GM18520 (cell line): ENCODE measurements around the gene BTBD1.
A peak's percentile ranks its signal among the peaks of the same experiment; 100 is the strongest.
"Not testable (repeated sequence)": the region's sequence is repeated elsewhere in the genome, so short reads cannot be mapped to it uniquely, and the experiment has no call there.

ENCODE experiments used
- ATAC-seq: cut with Tn5 transposase; IDR thresholded peaks from one replicate; pipeline ENCODE4 v1.9.1; 2021; ENCODE audit not compliant: unreplicated experiment

Gene BTBD1

DNA sequence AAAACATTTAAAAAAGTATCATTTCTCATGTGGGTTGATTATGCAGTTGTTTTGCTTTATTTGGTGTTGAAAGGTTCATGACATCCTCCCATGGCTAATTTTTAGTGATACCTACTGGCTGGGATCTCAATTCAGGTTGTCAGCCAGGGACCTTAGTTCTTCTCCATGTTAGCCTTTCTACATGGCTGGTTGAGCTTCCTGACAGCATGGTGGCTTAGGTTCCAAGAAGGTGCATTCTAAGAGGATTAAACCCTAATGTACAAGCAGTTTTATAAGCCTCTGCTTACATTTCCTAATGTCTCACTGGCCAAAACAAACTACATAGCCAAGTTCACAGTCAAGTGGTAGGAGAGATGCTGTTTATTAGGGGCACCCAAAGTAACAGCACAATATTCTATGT is 31.0 kb upstream of the BTBD1 start:
- ATAC-seq, result no peak

DNA sequence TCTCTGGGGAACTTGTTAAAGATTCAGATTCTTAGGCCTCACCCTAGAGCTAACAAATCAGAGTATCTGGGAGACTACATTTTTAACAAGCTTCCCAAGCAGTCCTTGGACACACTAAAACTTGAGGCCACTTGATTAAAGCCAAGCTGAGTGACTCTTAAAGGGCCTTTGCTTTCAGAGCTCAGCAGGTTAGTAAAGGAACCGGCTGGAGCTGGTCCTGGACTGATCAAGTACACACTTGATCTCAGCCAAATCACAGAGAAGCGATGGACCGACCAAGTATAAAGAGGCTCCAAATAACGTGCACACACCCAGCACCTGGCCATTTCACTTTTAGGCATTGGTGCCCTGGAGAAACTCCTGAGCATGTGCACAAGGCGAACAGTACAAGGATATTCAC is 27.5 kb upstream of the BTBD1 start:
- no peak for ATAC-seq

DNA sequence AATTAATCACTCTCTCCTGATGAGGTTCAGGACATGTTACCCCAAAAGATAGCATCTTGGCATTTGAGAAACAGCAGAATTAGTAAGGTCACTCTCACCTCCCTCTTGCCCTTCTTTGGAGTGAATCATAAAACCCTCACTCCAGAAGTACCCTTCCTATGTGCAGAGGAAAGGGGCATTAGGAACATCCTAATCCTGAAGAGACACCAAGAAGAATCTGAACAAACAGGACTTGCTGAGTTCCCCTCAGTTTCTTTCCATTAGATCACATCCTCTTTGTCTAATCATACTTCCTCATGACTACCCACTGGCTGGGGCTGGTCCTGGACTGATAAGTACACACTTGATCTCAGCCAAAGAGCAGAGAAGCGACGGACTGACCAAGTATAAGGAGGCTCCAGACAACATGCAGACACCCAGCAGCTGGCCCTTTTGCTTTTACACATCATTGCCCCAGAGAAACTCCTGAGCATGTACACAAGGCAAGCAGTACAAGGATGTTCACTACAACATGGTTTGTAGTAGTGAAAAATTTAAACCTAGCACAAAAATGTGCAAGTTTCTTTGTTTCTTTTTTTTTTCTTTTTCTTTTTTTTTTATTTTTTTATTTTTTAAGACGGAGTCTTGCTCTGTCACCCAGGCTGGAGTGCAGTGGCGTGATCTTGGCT is 25.4 kb upstream of the BTBD1 start:
- ATAC-seq, result no peak

DNA sequence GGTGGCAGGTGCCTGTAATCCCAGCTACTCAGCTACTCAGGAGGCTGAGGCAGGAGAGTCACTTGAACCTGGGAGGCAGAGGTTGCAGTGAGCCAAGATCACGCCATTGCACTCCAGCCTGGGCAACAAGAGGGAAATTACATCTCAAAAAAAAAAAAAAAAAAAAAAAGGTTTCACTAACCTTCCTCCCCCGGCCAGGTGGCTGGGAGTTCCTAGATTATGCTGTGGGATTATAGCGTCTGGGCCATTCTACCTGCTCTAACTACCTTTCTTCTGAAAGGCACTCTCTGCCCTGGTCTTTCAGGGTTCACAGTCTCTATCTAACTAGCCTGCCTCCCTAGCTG is 24.9 kb upstream of the BTBD1 start:
- not testable (repeated sequence) for ATAC-seq

DNA sequence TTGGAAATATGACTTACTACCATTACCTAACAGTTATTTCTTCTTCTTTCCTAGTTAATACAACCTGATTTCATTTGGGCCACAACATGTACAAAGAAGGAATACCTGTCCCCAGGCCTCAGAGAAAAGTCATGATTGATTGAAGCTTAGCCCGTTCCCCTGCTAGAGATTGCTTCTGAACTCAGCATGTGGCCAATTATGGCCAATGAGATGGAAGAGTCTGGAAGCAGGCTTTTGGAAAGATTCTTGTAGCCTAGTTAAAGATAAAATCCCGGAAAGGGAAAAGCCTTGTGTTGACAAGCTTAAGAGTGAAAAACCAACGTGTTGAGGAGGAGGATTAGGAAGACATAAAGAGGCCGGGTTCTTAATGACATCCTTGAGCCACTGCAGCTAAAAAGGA is 23.4 kb upstream of the BTBD1 start:
- no peak for ATAC-seq

DNA sequence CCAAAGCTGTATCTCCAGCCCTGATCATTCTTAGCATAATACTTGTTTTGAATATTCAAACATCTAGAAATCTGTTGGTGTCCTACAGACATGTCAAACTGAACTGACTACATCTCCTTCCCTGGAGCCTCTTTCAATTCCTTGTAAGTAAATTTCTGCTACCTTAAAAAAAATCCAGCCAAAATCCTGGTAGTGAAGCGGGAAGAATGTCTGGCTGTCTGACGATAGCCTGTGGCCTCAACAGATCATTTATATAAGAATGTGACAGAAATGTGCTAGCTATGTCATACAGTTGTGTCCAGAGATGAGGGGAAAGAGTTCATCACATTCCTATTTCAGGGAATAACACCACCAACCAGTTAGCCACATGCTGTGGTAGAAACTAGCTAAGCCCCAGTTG is 21.8 kb upstream of the BTBD1 start:
- no peak for ATAC-seq

DNA sequence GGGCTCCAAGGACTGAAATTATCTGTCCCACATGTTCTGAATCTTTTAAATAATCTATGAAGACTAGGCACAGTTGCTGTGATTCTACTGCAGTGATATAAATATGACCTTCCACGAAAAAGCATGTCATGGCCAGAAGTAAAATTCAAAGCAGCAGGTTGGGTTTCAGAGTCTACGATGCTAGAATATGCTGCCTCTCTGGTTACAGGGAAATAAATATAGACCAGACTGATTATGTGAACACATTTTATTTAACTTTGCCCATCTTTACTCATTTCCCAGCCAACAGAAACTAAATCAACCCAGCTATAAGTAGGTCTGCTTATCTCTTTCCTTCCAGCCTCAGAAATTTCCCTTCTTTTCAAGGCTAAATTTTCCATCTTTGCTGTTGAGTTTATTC is 20.5 kb upstream of the BTBD1 start:
- no peak for ATAC-seq

DNA sequence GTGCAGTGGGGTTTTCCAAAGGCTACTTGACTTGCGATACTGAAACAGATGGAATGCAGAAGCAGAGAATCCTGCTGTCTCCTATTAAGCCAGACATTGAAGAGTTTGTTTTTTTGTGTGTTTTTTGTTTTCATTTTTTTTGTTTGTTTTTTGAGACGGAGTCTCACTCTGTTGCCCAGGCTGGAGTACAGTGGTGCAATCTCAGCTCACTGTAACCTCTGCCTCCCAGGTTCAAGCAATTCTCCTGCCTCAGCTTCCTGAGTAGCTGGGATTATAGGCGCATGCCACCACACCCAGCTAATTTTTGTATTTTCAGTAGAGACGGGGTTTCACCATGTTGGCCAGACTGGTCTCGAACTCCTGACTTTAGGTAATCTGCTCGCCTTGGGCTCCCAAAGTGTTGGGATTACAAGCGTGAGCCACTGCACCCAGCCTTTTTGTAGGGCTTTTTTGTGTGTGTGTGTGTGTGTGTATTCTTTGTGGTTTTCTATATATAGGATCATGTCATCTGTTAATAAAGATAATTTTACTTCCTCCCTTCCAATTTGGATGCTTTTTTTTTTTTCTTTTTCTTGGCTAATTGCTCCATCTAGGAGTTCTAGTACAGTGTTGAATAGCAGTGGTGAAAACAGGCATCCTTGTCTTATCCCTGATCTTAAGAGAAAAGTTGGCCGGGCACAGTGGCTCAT is 19.0 kb upstream of the BTBD1 start:
- not testable (repeated sequence) for ATAC-seq

DNA sequence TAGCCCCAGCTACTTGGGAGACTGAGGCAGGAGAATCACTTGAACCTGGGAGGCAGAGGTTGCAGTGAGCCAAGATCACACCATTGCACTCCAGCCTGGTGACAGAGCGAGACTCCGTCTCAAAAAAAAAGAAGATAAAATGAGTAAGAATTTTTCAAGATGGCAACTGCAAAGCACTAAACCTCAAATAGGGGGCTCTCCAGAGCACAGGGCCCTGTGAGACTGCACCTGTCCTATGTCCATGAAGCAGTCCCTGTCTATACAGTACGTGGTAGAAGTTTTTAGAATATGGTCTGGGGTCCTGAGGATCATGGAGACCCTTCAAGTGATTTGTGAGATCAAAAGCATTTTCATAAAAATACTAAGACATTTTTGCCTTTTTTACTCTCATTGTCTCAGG is 18.4 kb upstream of the BTBD1 start:
- ATAC-seq, result not testable (repeated sequence)

DNA sequence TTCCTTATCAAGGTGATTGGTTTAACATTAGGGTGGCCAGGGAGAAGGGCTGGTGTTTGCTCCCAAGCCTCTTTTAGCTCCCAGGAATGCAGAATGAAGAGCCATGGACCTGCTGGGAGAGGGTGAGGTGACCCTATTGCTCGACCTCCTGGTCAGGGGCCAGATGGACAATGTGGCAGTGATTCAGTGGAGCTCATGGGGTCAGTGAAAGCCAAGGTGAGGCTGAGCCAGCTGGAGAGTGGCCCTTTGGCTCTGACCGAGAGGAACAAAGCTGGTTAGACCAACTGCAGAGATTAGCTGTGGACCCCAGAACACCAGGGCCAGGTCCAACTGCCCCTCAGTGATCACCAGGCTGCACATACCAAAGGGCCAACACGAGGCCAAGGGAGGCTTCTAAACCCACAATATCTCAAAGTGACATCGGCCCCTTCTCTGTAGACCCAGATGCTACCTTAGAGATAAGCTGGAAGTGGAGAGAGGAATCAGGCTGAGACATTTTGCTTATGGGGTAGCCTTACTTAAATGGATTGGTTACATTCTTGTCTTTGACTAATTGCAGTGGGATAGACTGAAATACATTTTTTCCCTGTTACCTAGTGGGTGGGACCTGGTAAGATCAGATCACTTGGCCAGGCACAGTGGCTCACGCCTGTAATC is 15.8 kb upstream of the BTBD1 start:
- no peak for ATAC-seq

DNA sequence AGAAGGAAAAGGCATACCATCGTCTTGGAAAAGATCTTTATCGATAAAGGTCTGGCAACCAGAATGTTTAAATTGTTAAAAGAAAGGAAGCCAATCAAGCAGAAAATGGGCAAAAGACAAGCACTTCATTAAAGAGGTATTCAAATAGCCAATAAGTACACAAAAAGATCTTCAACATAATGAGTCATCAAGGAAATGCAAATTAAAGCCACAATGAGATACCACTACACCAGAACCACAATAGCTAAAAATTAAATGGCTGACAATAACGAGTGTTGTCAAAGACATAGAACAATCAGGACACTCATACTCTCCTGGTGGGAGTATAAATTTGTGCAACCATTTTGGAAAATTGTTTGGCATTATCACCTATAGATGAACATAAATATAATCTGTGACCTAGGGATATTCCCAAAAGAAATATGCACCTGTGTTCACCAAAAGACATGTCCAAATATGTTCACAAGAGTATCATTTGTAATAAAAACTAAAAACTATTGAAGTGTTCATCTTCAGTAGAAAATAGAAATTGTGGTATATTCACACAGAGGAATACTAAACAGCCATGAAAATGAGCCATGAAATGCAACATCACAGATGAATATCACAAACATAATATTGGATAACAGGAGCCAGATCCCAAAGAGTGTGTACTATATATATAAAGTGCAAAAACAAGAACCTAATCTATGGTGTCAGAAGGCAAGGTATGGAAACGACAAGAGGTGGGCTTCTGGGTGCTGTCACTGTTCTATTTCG is 14.4 kb upstream of the BTBD1 start:
- peak; percentile 55 for ATAC-seq

DNA sequence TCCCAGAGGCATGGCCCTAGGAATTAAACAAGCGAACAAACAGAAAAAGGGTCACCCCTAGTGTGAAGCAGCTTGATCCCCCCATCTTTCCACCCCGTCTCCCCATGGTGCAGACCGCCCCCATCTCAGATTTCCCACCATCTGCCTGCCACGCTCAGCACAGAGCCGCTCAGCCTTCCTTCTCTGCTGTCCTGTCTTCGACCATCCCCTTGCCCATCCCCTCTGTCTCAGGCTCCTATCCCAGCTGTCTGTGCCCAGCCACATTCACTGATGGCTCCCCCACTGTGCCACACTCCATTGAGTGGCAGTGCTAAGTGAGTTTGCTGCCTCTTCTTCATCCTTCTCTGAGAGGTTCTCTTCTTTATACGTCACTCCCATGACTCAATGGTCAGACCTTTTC is 11.7 kb upstream of the BTBD1 start:
- ATAC-seq, result no peak

DNA sequence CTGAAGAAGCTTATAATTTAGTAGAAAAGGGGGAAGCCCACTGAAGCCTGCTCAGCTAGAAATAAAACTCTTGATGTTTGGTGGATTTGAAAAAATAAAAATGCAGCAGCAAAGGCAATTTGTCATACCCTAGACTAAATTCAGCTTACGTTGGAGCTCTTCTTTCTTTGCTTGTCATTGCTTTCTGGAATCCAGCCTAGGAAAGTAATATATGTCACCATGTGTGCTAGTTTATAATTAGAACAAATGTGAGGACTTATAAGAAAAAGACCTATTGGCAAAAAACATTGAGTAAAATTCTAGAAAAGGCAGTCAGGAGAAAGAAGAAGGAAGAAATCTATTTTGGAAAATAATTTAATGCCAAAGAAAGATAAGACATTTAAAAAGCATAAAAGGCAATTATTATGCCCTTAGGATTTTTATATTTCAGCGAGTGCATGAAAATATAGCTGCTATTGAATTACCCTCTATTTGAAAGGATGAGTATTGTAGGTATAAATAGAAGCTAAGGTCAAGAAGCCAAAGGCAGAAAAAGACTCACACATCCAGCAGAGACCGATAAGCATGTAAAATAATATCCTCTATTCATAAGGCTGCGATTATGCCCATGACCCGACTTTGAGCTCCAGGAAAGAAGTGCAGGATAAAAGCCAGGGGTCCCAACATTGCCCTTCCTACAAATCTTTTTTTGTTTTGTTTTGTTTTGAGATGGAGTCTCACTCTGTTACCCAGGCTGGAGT is 10.6 kb upstream of the BTBD1 start:
- no peak for ATAC-seq

DNA sequence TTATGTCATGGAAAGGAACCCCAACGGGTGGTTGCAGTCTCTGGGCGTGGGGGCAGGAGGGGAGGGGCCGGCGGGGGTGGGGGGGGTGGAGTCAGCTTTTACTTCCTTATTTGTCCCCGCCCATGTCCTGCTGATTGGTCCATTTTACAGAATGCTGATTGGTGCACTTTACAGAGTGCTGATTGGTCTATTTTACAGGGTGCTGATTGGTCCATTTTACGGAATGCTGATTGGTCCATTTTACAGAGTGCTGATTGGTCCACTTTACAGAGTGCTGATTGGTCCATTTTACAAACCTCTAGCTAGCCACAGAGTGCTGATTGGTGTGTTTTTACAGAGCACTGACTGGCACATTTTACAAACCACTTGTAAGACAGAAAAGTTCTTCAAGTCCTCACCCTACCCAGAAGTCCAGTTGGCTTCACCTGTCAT is 2.2 kb upstream of the BTBD1 start:
- not testable (repeated sequence) for ATAC-seq

DNA sequence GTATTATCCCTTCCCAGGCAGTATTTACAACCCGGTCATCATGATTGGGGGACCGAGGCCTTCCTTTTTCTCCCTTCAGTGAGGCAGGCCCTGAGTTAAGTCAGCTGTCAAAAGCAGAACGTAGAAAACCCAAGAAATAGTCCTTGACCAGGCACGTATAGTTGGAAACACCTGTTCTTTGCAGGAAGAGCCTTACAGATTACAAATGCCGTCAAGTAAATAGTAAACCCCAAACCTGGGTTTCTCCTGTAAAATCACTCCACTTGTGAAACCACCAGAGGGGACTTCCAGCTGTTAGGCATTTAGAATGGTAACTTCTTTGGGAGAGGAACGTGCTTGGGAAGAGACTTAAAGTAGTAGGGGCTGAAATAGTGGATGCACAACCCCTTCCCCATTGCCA is 1.0 kb upstream of the BTBD1 start:
- ATAC-seq, result no peak

DNA sequence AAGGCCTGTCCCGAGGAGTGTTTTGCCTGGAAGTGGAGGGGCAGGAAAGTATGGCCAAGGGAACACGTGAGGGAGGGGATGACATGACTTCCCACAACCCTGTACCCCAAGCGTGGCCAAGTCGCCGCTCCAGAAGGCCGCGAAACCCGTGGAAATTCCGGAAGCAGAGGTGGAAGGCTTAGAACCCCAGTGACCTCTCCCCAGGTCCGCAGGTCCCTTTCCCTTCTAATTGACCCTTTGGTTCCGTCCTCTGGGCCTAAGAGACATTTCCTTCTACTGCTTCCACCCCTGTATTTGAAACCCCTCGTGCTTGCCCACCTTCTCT is 548 bp upstream of the BTBD1 start:
- ATAC-seq, result no peak

DNA sequence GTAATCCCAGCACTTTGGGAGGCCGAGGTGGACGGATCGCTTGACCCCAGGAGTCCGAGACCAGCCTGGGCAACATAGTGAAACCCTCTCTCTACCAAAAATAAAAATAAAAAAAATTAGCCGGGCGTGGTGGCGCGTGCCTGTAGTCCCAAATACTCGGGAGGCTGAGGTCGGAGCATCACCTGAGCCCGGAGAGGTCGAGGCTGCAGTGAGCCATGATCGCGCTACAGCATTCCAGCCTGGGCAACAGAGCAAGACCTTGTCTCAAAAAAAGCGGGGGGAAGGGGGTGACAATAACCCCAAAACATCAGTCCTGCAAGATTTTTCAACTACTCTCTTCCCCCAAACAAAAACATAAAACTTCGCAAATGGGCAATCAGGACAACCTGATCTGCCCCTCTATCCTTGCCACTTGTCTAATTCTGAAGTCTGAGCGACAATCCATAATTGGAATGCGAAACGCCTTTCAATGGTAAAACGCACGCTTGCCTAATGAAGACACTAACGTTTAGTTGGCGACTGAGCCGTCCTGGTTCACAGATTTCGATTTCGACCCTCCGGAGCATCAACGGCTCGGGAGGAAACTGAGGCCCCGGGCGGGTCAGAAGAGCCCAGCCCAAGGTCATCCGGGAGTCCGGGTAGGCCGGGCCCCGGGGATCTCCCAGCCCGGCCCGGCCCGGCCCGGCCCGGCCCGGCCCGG is 868 bp downstream of the BTBD1 start:
- no peak for ATAC-seq

DNA sequence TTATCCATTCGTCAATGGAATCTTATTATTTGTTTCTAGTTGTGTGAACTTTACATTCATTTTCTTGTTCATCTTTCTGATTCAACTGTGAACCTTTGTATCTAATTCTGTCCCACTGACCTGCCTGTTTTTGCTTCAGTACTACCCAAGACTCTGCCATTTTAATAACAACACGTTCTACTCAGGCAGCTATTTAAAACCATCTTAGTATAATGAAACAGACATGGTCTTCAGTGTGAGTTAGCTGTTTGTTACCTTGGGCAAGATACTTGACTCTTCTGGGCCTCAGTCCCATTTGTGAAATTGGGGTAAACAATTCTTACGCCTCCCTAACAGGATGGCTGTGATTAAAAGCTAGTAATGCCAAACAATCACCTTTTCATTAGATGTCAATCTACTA is 1.6 kb downstream of the BTBD1 start:
- ATAC-seq, result no peak

DNA sequence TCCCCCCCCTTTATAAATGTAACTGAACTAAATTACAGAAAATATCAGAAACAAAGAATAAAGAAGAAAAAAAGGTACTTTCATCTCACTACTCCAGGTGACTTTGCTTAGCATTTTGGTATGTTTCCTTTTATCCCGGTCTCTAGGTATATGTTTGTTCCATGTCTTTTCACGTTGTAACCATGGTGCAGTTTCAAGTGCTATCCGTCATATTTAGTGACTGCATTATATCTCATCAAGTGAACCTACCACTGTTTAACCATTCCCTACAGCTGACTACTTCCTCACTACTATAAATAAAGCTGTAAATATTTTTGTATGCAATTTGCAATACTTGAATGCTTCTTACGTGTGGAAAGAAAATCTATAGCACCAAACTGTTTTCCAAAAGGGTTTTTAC is 2.2 kb downstream of the BTBD1 start:
- ATAC-seq, result no peak

DNA sequence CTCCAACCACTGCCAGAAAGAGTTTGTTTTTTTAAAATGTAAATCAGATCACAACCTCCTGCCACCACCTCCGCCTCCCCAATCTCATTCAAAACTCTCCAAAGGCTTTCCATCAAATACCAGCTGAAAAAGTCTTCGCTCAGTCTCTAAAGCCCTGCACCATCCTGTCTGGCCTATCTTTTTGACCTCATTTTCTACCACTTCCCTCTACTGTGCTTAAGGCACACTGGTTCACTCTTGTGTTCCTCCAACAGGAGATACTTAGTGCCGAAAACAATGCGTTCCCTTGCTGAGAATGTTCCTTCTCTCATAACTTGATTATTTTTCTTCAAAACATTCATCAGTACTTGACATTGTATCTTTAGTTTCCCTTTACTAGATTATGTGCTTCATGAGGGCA is 3.5 kb downstream of the BTBD1 start:
- no peak for ATAC-seq

DNA sequence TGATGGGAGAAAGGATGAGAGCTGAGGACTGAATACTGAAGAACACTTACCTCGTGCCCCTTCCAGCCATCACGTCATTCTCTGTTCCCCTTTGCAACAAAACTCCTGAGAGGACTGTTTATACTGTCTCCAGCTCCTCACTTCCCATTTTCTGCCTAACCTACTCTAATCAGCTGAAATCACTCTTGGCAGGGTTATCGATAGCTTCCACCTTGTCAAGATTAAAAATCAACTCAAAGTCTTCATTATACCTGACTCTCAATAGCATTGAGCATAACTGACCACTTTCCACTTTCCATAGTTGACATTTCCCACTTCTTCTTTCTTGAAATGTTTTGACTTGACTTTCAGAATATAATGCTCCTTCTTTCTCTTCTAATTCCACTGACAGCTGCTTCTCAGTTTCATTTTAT is 4.3 kb downstream of the BTBD1 start:
- no peak for ATAC-seq
